22Rv1 (cell line): Measurements from ENCODE around the gene GCNA.

Experiments
- H3K27ac ChIP-seq: fragments of 450-650 bp; 2 replicates; pipeline ENCODE4 v1.5.1; 2017
- ZFX ChIP-seq: fragments of 450-650 bp; IDR thresholded peaks from 2 replicates; pipeline ENCODE4 v1.6.1; 2017; ENCODE audit warnings: antibody characterized with exemption, borderline replicate concordance
- TF ChIP-seq, protein P1 (sequence below): fragments of 450-650 bp; IDR thresholded peaks from 2 replicates; pipeline ENCODE4 v1.5.1; 2017; ENCODE audit warnings: mild to moderate bottlenecking

The GCNA gene

GRCh38 chrX:71617742-71618141 is 39.5 kb downstream of the GCNA start:
- no peak for TF ChIP-seq ZFX
- TF ChIP-seq, protein P1, sequence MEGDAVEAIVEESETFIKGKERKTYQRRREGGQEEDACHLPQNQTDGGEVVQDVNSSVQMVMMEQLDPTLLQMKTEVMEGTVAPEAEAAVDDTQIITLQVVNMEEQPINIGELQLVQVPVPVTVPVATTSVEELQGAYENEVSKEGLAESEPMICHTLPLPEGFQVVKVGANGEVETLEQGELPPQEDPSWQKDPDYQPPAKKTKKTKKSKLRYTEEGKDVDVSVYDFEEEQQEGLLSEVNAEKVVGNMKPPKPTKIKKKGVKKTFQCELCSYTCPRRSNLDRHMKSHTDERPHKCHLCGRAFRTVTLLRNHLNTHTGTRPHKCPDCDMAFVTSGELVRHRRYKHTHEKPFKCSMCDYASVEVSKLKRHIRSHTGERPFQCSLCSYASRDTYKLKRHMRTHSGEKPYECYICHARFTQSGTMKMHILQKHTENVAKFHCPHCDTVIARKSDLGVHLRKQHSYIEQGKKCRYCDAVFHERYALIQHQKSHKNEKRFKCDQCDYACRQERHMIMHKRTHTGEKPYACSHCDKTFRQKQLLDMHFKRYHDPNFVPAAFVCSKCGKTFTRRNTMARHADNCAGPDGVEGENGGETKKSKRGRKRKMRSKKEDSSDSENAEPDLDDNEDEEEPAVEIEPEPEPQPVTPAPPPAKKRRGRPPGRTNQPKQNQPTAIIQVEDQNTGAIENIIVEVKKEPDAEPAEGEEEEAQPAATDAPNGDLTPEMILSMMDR = no peak
- H3K27ac ChIP-seq = no peak overlapping the region

DNA sequence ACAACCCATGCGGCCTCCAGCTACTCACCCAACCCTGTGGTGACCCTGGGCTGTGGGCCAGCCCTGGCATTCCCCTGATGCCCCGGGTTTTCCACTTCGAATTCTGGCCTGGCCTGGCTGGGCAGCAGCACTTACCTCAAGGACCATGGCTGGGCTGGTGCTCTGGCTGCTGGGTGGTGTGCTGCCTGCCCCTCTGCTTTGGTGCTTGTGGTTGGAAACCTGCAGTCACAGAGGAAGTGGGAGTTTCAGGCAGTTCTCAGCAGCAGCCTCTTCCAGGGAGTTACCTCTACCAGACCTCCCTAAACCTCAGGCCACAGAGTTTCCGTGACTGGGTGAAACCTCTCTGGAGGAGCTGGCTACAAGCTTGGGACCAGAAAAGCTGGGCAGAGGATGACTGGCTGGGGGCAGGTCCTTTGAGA is 40.1 kb downstream of the GCNA start, which contains the start of gene CXCR3:
TSS of gene CXCR3 (minus strand) at position 209 of the 419 bp plus-strand sequence. CDS start at position 147, 62 bp downstream.
- H3K27ac ChIP-seq = no peak within 1 kb of the TSS

GRCh38 chrX:71618787-71619186 is 40.5 kb downstream of the GCNA start:
- no peak for TF ChIP-seq ZFX
- TF ChIP-seq, protein P1 = no peak
- no peak overlapping the region for H3K27ac ChIP-seq

More for the DNA sequence above, 40.1 kb downstream of the GCNA start, which contains the start of gene CXCR3:
- TF ChIP-seq ZFX = no peak
- TF ChIP-seq, protein P1 = no peak

DNA sequence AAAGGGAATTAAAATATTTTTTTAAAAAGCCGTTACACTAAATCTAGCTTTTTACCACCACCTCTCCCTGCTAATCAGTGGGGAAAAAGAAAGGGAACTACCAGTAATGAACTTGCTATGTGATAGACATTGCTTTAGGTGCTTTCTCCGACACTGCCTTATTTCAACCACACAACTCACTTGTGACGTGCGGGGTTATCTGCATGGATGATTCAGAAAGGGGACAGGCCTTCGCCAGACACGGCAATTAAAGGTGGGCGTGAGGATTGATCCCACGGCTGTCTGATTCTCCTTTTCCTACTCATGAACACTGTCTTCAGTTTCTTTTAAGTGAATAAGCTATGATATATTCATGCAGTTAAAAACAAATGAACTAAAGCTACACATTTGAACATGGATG is 41.0 kb downstream of the GCNA start:
- TF ChIP-seq, protein P1 = no peak
- TF ChIP-seq ZFX = no peak
- no peak overlapping the region for H3K27ac ChIP-seq

GRCh38 chrX:71619986-71620385 is 41.7 kb downstream of the GCNA start:
- TF ChIP-seq ZFX = no peak
- H3K27ac ChIP-seq = no peak overlapping the region

DNA sequence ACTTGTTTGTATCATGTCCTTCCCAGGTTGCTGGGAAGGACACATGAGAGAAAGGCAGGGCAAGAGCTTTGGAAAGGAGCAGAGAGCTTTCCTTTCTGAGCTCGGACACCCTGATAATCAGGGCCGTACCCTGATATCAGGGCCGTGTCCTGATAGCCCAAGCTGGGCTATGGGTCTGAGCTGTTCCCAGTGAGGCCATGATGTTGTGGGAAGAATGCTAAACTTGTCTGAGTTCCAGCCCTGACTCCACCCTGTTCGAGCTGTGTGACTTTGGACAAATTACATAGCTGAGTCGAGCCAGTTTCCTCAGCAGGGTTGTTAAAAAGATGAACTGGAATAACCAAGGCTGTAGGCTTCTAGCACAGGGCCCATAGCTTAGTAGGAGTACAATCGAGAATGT is 43.4 kb downstream of the GCNA start:
- no peak overlapping the region for H3K27ac ChIP-seq
- TF ChIP-seq, protein P1 = no peak
- no peak for TF ChIP-seq ZFX

GRCh38 chrX:71622032-71622575 is 43.9 kb downstream of the GCNA start:
- TF ChIP-seq ZFX = no peak
- TF ChIP-seq, protein P1 = no peak
- no peak overlapping the region for H3K27ac ChIP-seq
